ENCODE data around the gene ASPA.
"Not testable (repeated sequence)": the region's sequence is repeated elsewhere in the genome, so short reads cannot be mapped to it uniquely, and the experiment has no call there.

ASPA gene

DNA sequence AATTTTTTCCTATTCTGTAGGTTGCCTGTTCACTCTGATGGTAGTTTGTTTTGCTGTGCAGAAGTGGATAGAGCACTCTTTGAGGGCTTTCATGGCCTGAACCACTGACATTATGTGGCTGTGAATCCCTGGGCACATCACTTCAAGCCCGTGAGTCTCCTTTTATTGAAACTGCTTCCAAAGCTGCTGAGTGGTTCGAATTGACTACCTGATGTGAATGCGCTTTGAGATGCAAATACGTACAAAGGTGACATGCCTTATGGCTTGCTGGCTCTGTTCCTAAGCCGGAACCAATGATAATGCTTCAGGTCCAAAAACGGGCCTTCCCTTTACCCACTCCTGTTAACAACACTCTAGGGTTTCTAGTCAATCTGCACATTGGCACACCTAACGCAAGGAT is 34.3 kb downstream of the ASPA start:
- no peak for DNase-seq

DNA sequence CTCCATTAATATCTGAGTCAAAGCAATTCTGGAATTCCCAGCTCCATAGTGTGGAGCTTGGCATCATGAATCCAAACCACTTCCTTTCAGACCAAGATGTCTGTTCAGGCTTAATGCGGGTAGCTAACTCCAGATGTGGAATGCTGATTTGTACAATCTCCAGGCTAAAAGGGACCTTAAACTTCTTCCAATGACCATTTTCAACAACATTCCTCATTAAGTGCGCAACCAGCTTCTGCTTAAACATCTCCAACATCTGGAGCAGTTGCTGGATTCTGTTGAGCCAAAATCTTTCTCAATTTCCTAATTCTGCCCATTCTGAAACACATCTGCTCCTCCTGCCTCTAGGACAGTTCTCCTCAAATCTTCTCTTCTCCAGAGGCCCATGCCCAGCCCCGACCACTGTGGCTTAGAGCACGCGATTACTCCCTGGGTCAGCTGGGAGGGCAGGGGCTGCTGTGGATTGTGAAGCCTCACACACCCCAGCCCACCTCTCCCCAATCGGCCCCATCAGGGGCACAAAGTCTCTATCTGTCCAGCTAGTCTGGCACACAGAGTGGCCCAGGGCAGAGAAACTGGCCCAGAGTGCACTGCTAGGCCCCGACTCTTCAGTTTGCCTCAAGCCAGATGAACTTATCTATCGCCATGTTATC is 36.2 kb downstream of the ASPA start:
- DNase-seq: no peak

DNA sequence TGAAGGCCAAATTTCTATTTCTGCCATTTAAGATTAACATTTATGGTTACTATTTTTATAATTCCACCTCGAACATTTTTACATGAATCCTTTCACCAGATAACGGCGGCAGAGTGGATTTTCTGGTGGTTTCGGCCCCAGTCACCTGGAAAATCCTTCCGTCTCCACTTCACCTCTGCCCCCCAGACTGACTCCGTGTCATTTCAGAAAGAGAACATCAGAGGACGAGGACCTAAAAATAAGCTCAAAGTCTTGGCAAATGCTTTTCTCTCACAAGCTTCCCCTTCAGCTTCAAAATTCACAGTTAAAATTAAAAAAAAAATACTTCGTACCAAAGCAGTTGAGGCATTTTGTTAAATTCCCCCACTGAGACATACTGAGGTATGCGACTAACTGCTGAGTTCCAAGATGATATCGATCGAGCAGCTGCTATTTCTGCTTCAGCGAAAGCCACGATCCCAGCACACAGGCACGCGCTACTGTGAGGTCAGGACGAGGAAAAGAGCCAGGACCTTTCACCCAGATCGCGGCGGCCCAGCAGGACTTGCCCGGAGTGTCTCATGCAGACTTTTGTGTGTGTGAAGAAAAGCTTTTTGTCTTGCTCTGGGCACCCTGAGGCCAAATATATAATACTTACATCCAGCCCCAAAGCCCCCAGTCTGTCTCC is 36.8 kb downstream of the ASPA start:
- DNase-seq: no peak

DNA sequence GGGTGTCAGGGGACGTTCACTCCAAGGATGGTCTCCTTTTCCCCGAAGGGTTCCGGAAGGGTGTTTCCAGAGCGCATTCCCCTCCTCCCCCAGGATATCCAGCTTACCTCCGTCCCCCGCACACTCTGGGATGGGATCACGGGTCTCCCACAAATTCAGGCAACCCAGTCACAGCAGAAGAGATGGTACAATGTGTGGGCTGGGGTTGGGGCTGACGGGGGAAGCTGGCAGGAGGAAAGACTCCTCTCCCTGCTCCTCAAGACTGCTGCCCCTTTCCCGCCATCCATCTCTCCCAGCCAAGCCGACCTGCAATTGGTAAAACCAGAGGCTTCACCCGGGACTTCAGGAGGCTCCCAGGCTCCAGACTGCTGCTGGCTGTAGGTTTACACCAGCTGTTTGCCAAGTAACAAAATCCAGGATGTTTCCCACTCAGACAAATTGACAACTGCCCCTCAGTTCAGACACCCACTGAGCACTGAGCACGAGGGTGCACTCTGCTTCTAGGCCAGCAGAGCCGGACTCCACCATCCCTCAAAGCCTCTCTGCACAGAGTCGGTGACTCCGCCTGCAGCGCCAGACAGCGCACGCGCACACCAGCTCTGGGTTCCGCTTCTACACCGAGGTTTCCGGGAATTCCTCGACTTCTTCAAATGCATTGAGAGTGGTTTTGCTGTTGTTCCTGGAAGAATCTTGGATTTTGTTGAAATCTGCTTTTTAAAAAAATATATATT is 37.7 kb downstream of the ASPA start:
- no peak for DNase-seq

DNA sequence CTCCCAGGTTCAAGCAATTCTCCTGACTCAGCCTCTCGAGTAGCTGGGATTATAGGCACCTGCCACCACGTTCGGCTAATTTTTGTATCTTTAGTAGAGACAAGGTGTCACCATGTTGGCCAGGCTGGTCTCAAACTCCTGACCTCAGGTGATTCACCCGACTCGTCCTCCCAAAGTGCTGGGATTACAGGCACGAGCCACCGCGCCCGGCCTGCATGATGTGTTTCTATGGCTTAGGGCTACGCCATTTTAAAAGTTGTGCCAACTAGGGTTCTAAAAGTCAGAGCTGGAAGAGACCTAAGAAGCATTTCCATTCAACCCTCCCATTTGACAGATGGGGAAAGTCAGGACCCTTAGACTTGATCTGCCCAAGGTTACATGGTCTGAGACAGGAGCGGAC is 38.4 kb downstream of the ASPA start:
- not testable (repeated sequence) for DNase-seq

DNA sequence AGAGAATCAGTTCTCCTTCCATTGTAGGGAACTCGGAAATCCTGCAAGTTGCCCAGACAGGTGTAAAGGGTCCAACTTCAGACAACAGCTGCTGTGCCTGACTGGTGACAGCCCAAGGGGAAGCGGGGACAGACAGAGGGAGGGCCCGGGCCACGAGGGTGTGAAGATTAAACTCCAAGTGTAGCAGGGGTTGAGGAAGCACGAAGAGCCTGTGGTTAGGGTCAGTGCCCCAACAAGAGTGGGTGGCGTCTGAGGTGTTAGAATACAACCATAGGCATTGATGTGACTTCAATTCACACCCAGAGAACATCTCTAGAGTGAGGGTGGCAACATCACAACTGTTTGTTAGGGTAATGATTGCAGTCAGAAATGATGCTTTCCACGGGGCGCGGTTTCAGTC is 39.1 kb downstream of the ASPA start:
- no peak for DNase-seq

DNA sequence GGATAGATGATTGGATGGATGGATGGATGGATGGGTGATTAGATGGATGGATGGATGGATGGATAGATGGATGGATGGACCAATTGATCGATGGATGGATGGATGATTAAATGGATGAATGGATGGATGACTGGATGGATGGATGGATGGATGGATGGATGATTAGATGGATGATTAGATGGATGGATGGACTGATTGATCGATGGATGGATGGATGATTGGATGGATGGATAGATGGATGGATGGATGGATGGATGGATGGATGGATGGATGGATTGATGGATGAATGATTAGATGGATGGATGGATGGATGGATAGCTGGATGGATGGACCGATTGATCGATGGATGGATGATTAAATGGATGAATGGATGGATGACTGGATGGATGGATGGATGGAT is 43.7 kb downstream of the ASPA start:
- DNase-seq: not testable (repeated sequence)

DNA sequence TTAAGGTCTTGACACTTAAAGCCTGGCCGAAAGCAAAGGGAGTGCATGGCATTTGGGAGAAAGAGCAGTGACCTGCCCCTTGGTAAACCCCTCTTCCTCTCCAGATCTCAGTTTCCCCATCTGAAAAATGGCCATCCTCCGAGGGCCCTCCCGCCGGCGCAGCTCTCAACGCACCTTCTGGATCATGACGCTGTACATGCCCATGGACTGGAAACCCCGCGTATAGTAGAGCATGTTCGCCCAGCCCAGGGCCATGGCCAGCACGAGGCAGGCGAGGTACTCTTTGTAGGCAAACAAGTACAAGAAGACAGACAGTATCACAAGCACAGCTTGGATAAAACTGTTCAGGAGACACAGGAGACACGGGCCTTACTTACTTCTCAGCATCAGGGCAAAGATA is 48.2 kb downstream of the ASPA start:
- no peak for DNase-seq

DNA sequence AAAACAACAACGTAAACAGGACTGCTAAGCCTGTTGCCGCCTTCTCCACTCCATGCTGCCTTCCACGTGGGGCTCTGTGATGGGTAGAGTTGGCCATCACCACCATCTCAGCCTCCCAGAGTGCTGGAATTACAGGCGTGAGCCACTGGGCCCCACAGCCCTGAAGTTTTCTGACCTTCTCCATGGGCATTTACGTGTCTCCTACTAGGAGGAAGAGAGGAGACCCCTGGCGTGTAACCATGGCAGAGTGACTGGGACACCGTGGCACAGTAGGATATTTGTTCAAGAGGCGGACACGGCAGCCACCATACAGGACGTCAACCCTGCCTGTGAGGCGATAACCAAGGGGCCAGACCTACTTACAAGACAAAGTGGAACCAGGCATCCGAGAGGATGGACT is 50.7 kb downstream of the ASPA start:
- no peak for DNase-seq

DNA sequence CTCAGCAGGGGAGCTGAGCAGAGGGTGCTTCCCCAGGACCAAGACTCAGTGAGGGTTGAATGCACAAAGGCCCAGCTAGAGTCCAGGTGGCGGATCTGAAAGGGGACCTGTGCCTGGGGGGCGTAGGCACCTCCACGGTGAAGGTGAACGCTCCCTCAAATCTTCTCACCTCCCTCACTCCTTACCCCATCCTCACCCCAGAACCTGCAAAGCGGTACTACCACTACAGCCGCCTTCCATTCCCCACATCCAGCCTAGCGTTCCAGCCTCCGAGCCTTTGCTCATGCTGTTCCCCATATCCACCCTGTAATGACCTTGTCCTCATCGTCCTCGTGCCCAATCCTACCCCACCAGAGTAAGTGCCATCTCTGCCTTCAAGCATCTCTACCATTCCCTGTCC is 51.2 kb downstream of the ASPA start:
- no peak for DNase-seq

DNA sequence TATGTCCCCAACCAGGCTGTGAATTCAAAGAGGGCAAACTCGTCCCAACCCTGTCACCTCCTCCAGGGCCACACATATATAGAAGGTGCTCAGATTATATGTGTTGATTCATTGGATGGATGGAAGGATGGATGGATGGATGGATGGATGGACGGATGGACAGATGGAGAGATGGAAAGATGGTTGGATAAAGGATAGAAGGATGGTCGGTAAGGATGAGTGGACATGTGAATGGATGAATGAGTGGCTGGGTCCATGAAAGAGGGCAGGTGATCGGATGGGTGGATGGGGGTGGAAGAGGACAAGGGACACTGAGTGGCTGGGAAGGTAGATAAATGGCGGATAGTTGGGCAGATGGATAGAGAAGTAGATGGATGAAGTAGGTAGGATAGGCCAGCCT is 51.7 kb downstream of the ASPA start:
- no peak for DNase-seq

DNA sequence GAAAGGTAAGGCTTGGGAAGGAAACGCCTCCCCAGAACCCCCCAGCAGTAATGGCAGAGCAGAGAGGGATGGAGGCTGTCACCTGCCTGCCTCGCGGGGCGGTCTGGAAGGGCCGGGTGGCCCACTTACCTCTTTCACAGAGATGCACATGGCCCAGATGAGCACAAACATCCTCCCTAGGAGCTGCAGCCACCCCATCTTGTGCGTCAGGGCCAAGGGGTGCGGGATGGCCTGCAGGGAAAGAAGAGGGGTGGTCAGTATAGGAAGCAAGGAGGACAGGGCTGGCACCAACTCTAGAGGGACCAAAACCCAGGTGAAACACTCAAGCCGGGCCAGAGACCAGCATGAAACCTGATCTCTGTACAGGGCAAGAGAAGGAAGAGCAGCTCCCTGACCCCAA is 52.1 kb downstream of the ASPA start:
- DNase-seq: no peak

DNA sequence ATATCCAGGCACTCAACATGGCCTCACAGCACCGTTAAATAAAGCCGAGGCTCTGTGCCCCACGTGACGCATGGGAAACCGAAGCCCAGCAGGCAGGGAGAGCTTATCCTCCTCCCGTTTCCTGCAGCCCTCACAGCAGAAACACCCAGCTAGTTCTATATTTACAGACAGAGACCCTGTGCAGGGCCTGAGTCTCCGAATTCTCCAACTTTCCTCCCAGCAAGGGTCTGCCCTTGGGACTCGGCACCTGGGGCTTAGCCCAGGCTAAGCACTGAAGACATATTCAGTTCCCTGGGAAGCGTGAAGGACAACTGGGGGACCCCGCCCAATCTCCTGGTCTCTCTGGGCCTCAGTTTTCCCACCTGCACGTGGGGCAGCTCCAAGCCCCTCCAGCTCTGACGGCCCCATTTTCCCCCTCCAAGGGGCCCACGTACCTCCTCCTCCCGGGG is 52.6 kb downstream of the ASPA start:
- no peak for DNase-seq

DNA sequence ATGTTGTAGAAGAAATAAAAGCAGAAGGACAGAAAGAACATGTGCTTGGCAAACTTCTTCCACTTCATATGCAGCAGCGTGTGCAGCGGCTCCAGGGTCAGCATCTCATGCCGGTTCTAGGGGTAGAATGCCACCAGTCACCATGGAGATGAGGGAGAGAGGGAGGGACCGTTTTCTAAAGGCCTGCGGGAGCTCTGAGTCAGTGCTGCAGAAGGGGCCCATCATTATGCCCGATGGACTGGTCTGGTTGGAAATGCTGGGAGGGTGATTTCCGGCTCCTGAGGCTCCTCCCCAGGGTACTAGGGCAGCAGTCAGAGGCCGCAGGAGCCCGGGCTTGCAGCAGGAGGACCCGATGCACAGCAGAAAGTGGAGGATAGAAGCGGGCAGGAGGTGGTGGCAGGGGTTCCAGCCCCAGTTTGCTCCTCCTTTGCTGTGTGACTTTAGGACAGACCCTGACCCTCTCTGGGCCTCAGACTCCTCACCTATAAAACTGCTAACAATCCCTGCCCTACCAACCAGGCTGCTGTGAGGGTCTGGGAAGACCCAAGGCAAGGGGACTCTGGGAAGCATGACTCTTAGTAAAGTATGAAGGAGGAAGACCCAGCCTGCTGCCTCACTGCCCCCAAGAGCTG is 53.2 kb downstream of the ASPA start:
- DNase-seq: no peak

DNA sequence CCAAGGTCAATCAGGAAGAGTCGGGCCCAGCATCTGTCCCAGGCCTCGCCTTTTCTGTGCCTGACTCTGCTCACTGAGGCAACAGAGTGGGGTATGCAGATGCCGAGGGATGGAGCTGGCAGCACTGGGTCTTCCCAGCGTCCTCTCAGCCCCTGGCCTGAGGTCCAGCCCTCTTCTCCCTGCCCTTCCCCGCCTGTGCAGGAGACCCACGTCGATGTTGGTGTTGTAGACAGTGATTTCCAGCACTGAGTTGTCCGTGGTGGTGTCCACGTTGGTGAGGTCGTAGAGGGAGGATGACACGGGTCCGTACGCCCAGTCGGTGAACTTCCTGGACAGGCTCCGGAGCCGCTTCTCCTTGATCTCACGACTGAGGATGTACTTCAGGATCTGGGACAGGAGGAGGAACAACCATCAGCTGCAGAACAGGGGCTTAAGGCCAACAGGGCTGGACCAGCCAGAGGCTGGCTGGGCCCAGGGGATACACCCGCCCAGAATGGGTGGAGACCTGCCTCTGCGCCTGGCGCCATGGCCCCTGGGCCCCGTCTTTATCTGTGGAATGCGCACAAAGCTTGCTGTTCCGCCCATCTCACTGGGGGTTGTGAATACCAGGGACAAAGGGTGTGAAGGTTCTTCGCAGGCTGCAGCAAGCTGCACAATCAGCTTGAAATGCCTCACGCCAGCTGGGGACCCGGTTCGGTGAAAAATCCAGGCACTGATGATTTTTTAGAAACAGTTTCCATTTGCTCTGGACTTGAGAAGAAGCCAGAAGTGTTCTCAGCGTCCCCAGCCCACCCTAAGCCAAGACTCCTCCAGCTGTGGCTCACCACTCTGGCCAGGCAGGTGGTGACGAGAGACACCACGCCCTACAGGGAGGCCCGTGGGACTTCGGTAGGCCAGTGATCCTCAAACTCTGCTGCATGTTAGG is 54.3 kb downstream of the ASPA start:
- peak; percentile 27 for DNase-seq

DNA sequence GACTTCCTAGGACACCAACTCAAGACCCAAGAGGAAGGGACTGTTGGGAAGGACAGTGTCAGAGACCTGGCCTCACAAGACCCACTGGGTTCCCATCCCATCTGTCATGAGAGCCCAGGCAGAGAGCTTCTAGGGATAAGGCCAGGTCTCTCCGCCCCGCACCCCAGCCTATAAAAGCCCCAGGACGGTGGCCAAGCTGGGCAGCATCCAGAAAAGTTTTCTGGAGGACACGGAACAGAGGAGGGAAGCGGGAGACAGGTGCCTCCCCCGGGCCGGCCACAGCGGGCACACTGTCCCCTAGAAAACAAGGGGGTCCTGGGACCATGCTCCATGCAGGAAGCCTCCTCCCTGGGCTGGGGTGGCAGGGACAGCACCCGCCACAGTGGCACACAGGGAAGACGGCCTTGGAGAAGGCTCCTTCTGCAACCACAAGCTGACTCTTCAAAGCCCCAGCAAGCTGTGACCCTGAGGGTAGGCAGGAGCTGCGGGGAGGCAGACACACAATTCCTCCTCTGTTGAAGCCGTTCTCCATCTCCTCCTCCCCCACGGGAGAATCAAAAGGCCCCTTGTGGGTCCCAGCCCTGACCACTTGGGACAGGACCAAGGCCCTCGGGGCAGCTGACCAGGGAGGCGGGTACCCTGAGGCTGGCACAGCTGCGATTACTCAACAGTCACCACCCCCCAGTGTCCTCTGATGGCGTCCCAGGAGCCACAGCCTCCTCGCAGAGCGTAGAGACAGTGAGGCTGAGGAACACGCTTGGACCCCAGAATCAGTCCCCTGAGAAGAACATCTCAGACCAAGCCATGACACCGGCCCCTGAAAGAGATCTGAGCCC is 55.7 kb downstream of the ASPA start:
- no peak for DNase-seq

DNA sequence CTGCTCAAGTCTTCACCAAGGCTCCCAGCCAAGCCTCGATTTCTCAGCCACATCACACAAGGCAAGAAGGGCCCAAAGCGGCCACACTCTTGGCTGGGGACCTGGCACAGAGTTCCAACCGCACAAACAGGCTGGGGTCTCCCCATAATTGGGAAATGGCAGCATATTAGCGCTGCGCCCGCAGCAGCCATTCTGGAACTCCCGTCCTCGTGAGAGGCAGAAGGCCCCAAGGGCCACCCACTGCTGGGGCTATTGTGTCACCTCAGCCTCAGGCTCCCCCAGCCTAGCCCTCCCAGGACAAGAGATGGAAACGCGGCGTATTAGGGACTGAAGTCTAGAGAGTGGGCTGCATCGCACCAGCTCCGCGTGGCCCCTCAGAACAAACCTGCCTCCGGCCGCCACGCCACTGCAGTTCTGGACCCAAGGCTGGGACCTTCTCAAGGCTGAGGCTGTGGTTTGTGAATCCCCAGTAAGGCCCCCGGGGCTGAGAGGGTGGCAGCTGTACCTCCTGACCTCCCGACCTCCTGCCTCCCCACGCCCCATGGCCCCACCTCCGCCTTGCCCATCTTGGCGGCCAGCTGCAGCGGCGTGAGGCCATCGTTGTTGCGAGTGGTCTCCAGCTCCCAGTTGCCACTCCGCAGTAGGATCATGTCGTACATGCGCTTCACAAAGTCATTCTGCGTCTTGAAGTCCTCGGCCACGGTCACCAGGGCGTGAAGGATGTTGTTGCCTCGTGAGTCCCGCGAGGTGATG is 56.5 kb downstream of the ASPA start:
- DNase-seq: no peak

DNA sequence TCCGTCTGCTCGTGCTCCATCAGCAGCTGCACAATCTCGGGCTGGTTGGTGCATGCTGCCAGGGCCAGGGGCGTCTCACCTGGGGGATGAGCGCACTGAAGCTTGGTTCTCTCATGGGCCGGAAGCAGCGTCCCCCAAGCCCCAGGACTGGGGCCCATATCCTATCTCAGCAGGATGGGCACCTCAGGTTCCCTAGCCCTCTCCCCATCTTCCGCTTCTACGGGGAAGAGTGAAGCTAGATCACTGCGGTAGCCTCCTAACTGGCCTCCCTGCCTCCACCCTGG is 57.0 kb downstream of the ASPA start:
- DNase-seq: no peak

DNA sequence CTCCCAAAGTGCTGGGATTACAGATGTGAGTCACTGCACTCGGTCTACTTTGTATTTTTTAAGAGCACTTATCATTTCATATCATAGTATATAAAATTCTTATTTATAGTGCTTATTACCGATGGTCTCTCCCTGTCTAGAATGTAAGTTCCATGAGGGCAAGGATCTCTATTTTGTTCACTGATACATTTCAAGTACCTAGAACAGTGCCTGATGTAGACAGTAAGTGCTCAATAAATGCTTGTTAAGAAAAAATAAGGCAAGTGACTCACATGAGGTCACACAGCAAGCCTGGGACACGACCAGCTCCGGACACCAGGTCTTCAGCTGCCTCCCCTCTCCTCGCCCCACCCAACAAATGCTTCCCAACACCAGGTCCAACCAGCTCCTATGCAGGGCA is 58.0 kb downstream of the ASPA start:
- no peak for DNase-seq

DNA sequence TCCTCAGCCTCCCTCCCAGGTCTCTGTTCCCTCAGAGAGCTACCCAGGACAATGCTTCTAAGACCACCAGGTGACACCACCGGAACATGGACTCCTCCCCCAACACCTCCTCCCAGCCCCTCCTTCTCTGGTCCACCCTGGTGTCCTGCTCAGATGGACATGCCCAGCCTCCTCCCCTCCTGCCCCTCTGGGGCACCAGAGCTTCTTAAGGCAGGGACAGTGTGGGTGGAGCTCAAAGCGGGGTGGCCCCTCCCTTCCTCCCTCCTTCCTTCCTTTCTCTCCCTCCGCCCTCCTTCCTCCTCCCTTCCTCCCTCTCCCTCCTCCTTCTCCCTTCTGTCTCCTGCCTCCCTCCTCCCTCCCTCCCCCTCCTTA is 59.1 kb downstream of the ASPA start:
- no peak for DNase-seq

DNA sequence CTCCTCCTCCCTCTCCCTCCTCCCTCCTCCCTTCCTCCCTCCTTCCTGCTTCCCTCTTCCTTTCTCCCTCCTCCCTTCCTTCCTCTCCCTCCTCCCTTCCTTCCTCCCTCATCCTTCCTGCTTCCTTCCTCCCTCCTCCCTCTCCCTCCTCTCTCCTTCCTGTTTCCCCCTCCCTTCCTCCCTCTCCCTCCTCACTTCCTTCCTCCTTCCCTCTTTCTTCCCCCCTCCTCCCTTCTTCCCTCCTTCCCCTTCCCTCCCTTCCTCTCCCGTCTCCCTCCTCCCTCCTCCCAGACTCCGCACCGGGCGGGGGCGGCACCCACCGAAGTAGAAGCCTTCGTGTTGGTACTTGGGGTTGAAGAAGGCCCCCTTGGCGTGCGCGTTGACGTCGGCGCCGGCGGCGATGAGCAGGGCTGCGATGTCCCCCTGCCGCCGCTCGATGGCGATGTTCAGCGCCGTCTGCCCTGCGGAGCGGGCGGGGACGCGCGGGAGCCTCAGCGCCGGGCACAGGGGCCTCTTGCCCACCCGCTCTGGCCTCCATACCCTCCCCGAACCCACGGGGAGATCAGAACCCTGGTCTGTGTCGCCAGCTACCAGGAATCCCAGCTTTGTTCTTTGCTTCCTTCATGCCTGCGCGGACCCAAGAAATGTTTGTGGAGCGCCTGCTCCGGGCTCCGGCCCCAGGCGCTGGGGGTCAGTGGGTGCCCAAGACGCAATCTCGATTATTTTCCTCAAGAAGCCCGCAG is 59.6 kb downstream of the ASPA start:
- DNase-seq: peak; percentile 75

Data from NCI-H69 (cell line).